Adrenal gland (tissue), 12 donors: ENCODE measurements around the gene SP100. TPM values are rescaled to one million over a fixed set of nuclear protein-coding genes. Genes with fewer than 3 reads are reported as not detected.

Source experiments
- DNase-seq, 7 donors: peaks; one replicate each; pipeline ENCODE4 v3.0.0-alpha.2; 2019 to 2020
- H3K27ac ChIP-seq, 5 donors: fragments of 200-600 bp; sonication (generic) in 4 of 5; 1 replicate in 3 of 5; 2 replicates in 2 of 5; pipeline versions ENCODE4 v1.5.1 to v1.8.0; 2016 to 2020; ENCODE audit warnings: mild to moderate bottlenecking in 1 of 5
- H3K27me3 ChIP-seq: fragments of 200-600 bp; 2 replicates; pipeline ENCODE4 v1.8.0; 2021
- H3K36me3 ChIP-seq, 2 donors: fragments of 200-600 bp; replicated peaks in 1 of 2; 1 replicate in 1 of 2; 2 replicates in 1 of 2; pipeline versions ENCODE4 v1.5.1 to v1.8.0; 2018 to 2022
- H3K4me1 ChIP-seq, 2 donors: fragments of 200-600 bp; replicated peaks in 1 of 2; 1 replicate in 1 of 2; 2 replicates in 1 of 2; pipeline versions ENCODE4 v1.5.1 to v1.8.0; 2018 to 2021
- H3K4me3 ChIP-seq, 4 donors: fragments of 200-600 bp; sonication (generic) in 3 of 4; one replicate each; pipeline ENCODE4 v1.5.1; 2016 to 2018
- H3K9me3 ChIP-seq, 3 donors: fragments of 200-600 bp; sonication (generic) in 1 of 3; replicated peaks in 1 of 3; 1 replicate in 2 of 3; 2 replicates in 1 of 3; pipeline versions ENCODE4 v1.5.1 to v1.8.0; 2016 to 2021
- CTCF ChIP-seq, 6 experiments: fragments of 450-650 bp in 4 of 6; fragments of 200-600 bp in 2 of 6; sonication (generic) in 1 of 6; IDR thresholded peaks; 1 replicate in 5 of 6; 2 replicates in 1 of 6; pipeline versions ENCODE4 v1.5.1 to v1.8.0; 2016 to 2021; ENCODE audit warnings: antibody characterized with exemption in 6 of 6, mild to moderate bottlenecking in 2 of 6, moderate library complexity in 1 of 6
- POLR2A ChIP-seq, 2 donors: fragments of 450-650 bp; IDR thresholded peaks; one replicate each; pipeline ENCODE4 v1.6.1; 2017; ENCODE audit warnings: antibody characterized with exemption in 2 of 2, mild to moderate bottlenecking in 2 of 2, moderate library complexity in 1 of 2
- WGBS, 4 donors: extraction: QIAGEN DNeasy Blood & Tissue Kit in 2 of 4; methylation state at CpG; one replicate each; pipeline versions ENCODE4 v1.1.5 to v1.1.7; 2013 to 2017; 5-methylcytosine and 5-hydroxymethylcytosine counted together
- intact Hi-C, 2 donors: fragments of 100-400 bp; cut with DNase I; formaldehyde crosslinking; loops; one replicate each; pipeline versions ENCODE4 v1.14.1 to v1.15.0; 2022 to 2023
- polyA plus RNA-seq, 3 donors: library from polyadenylated mRNA; stranded (reverse); fragments of 200-250 nt in 2 of 3; fragments of 350-450 nt in 1 of 3; fragmentation: Illumina TruSeq in 1 of 3; extraction: RNeasy Lipid Tissue Mini Kit (QIAGEN cat#74804) in 1 of 3; gene quantifications; one replicate each; pipeline ENCODE4 v1.2.3, GENCODE V29; 2013 to 2014
- total RNA-seq, 9 donors: library from RNA; depleted of rRNA in 4 of 9; stranded (reverse); fragments of >200 nt in 4 of 9; fragments of 120-200 nt in 1 of 9; fragmentation: NEBNext Ultra II Directional in 1 of 9; extraction: Animal tissue kit (Norgen Biotek cat#: 25700) in 1 of 9; gene quantifications; one replicate each; pipeline versions ENCODE4 v1.1.0 to v1.2.4, GENCODE V29; 2013 to 2023
- donor health status: healthy with polysubstance abuse.
- donor health status: Bipolar disorder and iron deficiency.
- donor health status: DM: yes; HTN: yes; CAD: no.
- donor health status: DM: no; HTN: no; CAD: no.
- donor health status: DM: no; HTN: no; CAD: no.
- donor health status: DM: yes; HTN: yes; CAD: no.

SP100 gene
- total and polyA plus RNA-seq, 12 donors = 59.2 to 147 (median 99.9) TPM

- TF ChIP-seq CTCF (IDR thresholded peaks at IDR 0.05) = no peak
- DNase-seq = no peak
- no peak overlapping the region for H3K27ac ChIP-seq
- 68 to 78% (median 75%) methylated on average over 2 of the region's 2 CpGs for whole genome bisulfite sequencing, 4 donors
- H3K4me3 ChIP-seq = no peak overlapping the region
- H3K36me3 ChIP-seq = no peaks in the 10 kb centered on the region
- H3K4me1 ChIP-seq = no peaks in the 10 kb centered on the region
- H3K9me3 ChIP-seq = no peaks in the 10 kb centered on the region
- intact Hi-C loops = no loop called here
- H3K27me3 ChIP-seq = no peaks in the 10 kb centered on the region
Observed at GRCh38 chr2:230586328-230586982, 170.5 kb downstream of the SP100 start.

- H3K4me1 ChIP-seq = no peaks in the 10 kb centered on the region
- no peak overlapping the region for H3K27ac ChIP-seq
- 74 to 95% (median 84%) methylated on average over 3 of the region's 3 CpGs for WGBS, 4 donors
- no peaks in the 10 kb centered on the region for H3K9me3 ChIP-seq
- H3K36me3 ChIP-seq = no peaks in the 10 kb centered on the region
- no peak for TF ChIP-seq POLR2A (IDR thresholded peaks at IDR 0.05)
- TF ChIP-seq CTCF (IDR thresholded peaks at IDR 0.05) = no peak
- DNase-seq = no peak
- H3K4me3 ChIP-seq = no peak overlapping the region
- intact Hi-C loops = no loop called here
- no peaks in the 10 kb centered on the region for H3K27me3 ChIP-seq
Observed at GRCh38 chr2:230589025-230589424, 173.0 kb downstream of the SP100 start.

DNA sequence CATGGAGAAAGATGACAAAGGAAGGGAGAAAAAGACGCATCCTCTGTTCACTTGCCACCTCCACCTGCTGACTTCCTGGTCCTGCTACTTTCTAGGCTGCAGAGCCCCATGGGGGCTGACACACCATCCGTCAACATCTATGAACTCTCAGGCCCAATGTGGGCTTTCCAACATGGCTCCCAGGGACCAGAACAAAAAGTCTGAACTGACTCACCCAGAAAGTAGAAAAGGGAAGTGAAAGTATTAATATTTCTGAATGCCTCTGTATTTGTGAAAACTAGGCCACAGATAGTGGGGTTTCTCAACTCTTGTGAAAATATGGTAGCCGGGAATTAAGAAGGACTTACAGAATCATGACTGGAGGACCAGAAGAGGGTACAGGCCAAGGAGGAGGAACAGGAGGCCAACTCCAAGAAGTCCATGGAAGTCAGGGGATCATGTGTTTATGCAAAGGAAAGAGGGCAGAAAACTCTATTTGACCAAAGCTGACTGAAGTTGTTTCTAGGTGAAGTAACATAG lies 173.6 kb downstream of the SP100 start:
- Histone ChIP-seq H3K4me1 (no peaks in the 10 kb centered on the region), H3K9me3 (no peaks in the 10 kb centered on the region), H3K27ac (no peak overlapping the region), H3K27me3 (no peaks in the 10 kb centered on the region), H3K4me3 (no peak overlapping the region), H3K36me3 (no peaks in the 10 kb centered on the region)
- DNase-seq = no peak
- WGBS, 4 donors = 81 to 93% (median 86%) methylated on average over 3 of the region's 3 CpGs
- intact Hi-C loops = no loop called here
- TF ChIP-seq CTCF (IDR thresholded peaks at IDR 0.05) (no peak), POLR2A (IDR thresholded peaks at IDR 0.05) (no peak)

DNA sequence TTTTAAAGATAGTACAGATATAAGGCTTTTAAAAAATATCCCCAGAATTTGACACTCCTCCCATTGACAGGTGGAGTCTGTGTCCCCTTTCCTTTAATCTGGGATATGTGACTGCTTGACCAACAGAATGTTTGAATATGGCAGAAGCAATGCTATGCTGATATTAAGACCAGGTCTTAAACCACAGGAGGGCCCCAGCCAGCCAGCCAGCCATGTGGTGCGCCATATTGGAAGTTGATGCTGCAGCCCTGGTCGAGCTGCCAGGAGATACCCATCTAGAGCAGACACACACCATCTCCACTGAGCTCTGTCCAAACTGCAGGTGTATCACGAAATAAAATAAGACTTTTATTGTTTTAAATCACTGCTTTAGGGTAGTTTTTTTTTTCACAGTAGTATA lies 174.3 kb downstream of the SP100 start:
- 74 to 90% (median 84%) methylated on average over 3 of the region's 3 CpGs for WGBS, 4 donors
- Histone ChIP-seq H3K27ac (no peak overlapping the region), H3K4me3 (no peak overlapping the region), H3K36me3 (no peaks in the 10 kb centered on the region), H3K9me3 (no peaks in the 10 kb centered on the region), H3K4me1 (no peaks in the 10 kb centered on the region), H3K27me3 (no peaks in the 10 kb centered on the region)
- DNase-seq = no peak
- intact Hi-C loops = no loop called here
- no peak for TF ChIP-seq POLR2A (IDR thresholded peaks at IDR 0.05)
- TF ChIP-seq CTCF (IDR thresholded peaks at IDR 0.05) = no peak
